NK-92 (cell line): ENCODE measurements around the gene OR8G1.
"Not testable (repeated sequence)": the region's sequence is repeated elsewhere in the genome, so short reads cannot be mapped to it uniquely, and the experiment has no call there.

ENCODE experiments used
- DNase-seq: peaks from one replicate; lab custom pipeline; 2025; ENCODE audit not compliant: unreplicated experiment; lab: John Stamatoyannopoulos, UW

The OR8G1 gene, protein sequence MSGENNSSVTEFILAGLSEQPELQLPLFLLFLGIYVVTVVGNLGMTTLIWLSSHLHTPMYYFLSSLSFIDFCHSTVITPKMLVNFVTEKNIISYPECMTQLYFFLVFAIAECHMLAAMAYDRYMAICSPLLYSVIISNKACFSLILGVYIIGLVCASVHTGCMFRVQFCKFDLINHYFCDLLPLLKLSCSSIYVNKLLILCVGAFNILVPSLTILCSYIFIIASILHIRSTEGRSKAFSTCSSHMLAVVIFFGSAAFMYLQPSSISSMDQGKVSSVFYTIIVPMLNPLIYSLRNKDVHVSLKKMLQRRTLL

DNA sequence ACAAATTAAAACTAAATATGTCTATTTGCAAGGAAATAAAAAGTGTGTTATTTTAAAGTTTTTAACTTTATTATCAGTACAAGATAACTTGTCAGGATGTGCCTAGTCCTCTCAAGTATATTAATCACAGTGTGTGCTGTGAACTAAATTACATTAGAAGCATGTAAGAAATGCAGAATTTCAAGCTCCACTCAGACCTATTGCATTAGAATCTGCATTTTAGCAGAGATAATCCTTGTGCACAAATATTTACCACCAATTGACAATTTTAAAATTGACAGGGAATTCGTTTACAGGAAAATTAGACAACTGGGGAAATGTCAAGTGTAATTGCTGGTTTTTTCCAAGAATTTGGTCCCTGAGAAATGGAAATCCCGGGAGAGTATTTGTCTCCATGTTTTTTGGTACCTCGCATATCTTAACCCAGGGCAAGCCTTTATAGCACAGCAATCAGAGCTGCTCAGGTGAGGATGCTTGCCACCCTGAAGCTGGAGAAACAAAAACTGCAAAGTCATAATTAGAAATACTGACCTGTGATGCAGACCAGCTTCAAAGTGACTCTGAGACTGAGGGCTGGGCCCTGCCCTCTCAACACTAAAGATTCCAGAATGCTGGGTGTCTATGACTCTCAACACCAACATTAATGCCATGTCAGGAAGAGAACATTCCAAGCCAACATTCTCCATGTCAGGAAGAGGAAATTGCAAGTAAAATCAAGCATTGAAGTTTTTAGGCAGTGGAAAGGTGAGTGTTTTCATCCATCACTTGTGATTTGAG, at the start of gene OR8G1:
OR8G1 (plus strand) TSS at position 475 of the 777 bp plus-strand sequence. CDS start 8,581 bp downstream, outside the sequence.
- DNase-seq, result no peak

DNA sequence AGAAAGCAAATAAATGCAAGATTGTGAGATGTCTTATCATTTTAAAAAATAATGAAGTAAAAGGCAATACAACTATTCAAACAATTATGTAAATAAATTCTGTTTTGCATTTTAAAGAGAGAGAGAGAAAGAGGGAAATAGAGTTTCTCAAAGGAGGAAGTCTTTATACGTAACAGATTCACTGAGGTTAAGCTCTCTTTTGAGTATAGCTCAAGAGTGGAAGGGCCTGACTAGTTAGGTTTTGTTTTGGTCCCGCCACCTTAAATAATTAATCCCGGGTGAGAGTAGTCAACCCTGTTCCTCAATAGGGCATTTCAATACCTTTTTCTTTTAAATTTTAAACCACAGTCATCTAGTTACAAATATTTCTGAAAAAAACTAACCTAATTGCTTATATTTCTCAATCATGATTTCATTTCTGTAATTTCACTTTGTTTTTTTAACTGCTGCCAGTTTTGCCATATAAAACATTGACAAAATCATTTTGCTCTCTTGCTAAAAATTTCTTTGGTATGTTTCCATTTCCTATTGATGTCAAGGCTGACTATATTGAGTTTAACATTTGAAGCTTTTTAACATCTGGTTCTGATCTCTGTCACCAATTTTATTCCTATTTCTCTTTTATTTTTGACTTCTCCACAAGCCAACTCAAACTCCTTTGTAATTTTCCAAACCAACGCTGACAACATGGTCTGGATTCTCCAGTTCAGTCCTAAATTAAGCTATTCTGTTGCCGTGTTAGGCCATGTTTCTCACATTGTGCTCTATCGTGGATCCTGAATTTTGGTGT, 47.5 kb upstream of the OR8G1 start:
- DNase-seq, result no peak

DNA sequence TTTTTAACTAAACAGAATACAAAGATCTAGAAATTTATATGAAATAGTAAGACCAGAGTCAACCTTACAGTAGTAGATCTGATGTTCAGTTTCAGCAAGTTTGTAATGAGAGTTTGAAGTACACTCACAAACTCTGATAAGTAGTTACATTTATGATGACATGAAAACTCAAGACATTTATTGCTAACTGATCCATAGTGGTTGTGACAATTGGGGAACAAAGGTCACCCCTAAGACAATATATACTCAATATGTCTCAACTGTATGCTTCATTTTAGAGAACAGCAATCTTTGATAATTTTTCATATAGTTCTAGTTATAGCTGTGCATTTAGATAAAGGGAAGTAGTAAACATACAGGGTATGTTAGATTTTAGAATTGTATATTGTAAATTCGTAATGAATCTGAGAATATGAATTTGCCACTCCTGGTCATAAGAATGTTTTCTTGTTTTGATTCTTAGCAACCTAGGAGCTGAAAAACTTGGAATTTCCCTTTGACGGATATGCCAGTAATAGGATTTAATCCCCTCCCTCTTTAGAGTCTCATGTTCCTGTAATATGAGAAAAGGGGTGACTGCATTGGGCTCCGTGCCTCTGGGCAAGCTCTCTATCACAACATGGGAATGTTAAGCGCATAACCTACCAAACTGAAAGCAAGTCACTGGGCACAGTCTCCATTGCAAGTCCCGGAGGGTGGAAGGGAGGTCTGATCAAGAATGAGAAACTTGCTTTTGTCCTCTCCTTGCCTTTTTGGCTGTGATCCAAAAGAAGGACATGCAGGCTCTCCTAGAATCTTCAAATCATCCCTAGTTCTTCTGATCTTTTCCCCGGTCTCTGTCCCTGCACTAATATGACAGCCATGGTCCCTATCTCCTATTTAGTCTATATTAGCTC, 46.4 kb upstream of the OR8G1 start:
- no peak for DNase-seq

DNA sequence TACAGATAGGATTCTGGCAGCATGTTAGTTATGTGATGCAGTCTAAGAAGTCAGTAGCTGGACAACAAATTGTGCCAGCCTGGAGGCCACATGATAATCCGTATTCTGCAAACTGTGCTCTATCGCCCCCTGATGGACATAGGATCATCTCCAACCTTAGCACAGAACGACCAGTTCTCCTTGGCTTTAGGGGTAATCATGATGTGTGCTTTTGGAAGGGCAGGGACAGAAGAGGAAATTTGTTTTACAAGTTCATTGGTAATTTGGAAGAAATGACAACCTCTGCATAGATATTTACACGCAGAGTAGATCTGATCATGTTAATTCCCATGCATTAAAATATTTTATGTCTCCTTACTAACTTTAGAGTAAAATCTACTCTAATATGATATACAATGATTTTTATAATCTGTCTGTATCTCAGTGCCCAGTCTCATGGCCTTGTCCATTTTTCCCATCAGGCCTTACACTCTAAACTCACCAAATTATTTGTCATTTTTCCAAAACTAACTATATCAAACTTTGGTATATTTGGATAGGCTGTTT, 45.6 kb upstream of the OR8G1 start:
- no peak for DNase-seq

DNA sequence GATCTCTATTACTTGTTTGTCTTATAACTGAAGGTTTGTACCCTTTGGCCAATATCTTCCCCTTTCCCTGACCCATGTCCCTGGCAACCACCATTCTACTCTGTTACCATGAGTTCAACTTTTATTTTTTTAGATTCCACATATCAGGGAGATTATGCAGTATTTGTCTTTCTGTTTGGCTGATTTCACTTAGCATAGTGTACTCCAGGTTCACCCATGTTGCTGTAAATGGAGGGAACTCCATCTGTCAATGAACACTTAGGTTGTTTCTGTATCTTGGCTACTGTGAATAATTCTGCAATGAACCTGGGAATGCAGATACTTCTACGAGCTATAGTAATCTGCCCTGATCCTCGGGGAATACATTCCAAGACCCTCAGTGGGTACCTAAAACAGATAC, 42.9 kb upstream of the OR8G1 start:
- DNase-seq, result no peak

DNA sequence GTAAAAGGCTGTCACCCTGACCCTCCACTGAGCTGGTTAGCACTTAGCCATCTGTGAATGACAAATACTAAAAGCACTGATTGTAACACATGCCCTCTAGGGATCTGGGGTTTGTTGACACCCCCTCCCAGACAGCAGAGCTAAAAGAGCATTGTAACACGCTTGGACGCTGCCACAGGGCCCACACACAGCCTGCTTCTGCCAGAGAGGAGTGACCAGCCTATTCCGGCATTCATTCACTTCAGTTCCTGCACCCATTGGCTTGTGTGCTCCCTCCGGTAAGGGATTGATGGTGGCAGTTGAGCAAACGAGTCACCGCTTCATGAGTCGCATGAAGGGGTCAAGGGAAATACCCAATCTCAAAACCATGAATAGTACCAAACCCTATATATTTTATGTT, 42.0 kb upstream of the OR8G1 start:
- DNase-seq, result no peak

DNA sequence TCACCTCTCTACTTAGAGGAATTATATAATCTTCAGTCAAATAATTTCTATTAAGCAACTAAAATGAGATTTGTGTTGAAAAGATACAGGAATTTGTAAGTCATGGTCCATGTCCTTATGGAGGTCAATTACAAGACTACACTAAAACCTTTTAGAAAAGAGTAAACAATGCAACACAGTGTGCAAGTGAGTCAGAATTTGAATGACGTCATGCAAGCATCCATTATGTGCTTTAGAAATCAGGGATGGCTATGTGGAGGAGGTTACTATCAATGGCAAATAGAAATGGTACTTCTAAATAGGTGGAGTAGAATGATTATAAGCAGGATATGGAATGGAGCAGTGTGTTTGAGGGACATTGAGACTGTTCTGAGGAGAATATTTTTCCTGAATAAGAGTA, 41.2 kb upstream of the OR8G1 start:
- no peak for DNase-seq

DNA sequence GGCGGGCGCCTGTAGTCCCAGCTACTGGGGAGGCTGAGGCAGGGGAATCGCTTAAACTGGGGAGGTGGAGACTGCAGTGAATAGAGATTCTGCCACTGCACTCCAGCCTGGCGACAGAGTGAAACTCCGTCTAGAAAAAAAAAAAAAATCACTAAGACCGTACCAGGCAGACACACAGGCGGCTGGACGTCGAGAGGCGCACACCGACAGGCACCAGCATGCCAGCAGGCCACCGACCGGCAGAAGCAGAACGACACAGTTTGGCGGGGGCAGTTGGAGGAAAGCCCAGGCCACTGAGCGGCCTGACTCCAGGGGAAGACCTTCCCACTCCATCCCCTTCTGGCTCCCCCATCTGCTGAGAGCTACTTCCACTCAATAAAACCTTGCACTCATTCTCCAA, 40.2 kb upstream of the OR8G1 start:
- DNase-seq, result no peak

DNA sequence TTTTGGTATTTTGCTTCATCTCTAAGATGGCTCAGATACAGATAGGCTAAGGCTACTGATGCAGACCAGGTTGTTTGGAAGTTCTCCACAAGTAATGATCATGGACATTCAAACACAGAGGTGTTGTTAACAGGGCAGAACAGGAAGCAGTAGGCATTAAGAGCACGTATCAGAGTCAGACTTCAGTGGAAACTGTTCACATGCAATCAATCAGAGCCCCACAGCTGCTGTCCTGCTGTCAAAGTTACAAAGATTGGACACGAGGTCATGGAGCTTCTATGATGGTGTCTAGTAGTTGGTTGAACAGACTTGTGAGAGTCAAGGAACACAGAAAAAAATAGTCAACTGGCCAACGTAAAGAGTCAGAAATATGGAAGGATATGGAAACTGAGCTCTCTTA, 37.9 kb upstream of the OR8G1 start:
- DNase-seq, result no peak

DNA sequence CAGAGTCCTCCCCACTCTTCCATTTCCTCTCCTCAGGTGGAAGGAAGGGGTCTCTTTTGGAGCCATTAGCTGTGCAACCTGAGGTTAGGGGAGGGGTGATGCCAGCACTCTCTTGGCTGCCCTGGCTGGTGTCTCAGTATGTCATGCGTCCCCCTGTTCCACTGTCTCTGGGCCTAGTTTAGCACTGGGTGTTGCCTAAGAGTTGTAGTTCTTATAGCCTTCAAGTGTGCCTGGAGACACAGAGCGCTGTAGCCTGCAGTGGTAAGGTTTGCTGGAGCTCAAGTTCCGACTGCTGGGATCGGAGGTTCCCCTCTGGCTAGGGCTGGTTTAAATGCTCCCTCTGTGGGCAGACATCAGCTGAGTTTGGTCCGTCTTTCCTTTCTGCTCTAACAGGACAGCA, 36.9 kb upstream of the OR8G1 start:
- DNase-seq, result no peak

DNA sequence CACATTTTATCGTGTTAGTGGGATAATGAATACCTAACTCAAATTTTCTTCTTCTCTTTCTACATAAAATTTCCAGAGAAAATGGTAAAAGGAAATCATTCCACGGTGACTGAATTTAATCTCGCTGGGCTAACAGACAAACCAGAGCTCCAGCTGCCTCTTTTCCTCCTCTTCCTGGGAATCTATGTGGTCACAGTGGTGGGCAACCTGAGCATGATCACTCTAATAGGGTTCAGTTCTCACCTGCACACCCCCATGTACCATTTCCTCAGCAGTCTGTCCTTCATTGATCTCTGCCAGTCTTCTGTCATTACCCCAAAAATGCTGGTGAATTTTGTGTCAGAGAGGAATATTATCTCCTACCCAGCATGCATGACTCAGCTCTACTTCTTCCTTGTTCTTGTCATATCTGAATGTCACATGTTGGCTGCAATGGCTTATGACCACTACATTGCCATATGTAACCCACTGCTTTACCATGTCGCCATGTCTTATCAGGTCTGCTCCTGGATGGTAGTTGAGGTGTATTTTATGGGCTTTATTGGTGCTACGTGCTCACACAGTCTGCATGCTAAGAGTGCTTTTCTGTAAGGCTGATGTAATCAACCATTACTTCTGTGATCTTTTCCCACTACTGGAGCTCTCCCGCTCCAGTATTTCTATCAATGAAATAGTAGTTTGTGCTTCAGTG, 33.6 kb upstream of the OR8G1 start:
- no peak for DNase-seq

DNA sequence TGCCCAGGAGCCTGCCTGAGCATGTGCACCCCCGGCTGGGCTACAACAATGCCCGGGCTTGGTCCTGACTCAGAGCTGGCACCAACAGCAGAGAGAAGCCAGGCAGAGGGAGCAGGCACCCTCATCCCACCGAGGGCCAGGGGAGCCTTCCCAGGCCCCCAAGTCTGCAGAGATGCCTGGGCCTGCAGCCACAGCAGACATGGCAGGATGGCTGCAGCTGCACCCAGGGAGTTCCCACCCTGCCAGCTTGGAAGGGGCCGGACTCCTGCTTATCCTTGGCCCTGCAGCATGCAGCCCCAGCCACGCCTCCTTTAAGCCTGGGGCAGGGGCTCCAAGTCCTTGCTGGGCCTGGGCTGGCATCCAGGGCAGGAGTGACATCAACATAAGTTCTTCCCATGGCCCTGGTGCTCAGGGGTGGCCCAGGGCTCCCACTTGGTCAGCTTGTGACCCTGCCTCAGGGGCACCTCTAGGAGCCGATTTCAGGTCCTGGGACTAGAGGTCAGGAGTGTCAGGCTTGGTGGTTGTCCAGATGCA, 31.0 kb upstream of the OR8G1 start:
- DNase-seq, result no peak

DNA sequence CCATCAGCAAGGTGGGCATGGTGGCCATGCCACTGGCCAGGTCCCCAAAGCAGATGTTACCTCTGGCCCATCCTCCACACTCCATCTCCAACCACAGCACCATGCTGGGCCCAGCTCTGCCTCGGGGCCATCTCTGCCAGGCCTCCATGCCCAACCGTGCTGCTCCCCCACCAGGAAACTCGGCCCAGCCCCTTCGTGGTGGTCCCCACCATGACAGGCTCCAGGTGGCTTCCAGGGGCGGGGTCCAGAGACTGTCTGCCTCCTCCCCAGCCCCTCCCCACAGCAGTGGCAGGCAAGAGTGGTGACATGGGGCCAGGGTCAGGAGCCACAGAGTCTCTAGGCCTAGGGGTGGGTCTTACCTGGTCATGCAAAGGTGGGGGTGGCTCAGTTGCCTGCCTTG, 30.5 kb upstream of the OR8G1 start:
- no peak for DNase-seq

DNA sequence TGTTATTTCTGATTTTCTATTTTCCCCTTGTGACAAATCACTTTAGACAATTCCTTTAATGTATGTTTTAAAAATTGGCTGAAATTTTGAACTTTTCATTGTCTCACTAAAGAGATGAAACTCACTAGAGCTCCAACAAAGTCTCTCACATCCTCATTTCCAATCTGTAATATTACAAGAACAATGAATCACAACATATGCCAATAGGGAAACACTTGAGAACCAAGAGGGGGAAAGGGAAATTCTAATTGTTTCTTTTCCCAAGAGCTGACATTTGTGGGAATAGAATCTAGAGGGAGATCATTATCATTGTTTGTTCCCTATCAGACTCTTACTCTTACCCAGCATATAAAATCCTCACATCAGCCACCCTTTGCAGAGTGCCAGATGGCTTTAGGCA, 29.6 kb upstream of the OR8G1 start:
- DNase-seq, result no peak

DNA sequence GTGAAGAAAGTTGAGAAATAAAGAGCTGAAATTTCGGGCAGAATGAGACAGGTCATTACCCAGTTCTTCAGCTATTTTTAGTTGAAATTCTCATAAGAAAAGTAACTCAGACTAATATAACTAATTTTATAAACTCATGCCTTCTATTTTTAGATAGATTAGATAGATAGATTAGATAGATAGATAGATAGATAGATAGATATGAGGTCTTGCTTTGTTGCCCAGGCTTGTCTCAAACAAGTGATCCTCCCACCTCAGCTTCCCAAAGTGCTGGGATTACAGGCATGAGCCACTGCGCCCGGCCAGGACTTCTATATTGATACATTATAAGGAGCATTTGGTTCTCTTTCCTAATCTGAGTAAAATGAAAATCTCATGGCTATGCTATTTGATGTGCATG, 26.9 kb upstream of the OR8G1 start:
- DNase-seq, result no peak

DNA sequence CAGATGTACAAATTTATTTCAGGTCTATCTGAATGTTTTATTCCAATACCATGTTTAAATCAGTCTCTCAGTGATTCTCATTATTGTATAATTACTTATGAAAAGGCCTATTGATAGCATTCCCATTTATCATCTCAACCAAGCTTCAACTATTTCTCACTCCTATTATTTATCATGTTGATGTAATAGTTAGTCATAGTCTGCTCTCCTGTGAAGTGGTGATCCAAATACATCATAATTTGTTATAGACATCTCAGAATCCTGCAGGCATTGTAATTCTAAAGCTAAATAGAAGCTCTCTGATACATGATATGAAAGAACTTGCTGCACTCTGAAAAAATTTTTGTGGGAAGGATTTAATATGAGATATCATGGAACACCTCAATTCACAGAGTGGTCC, 21.8 kb upstream of the OR8G1 start:
- no peak for DNase-seq

DNA sequence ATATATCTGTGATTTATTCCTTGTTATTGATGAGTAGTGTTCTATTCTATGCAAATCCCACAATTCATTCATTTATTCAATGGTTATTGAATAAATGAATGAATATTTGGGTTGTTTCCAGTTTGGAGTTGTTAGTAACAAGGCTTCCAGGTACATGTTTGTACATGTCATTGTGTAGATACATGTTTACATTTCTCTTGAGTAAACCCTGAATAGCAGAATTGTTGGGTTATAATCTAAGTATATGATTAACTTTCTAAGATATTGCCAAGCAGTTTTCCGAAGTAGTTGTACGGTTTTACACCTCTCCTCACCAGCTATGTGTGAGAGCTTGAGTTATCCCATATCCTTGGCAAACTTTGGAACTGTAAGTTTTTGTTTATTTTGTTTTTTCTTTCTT, 18.5 kb upstream of the OR8G1 start:
- DNase-seq, result no peak

DNA sequence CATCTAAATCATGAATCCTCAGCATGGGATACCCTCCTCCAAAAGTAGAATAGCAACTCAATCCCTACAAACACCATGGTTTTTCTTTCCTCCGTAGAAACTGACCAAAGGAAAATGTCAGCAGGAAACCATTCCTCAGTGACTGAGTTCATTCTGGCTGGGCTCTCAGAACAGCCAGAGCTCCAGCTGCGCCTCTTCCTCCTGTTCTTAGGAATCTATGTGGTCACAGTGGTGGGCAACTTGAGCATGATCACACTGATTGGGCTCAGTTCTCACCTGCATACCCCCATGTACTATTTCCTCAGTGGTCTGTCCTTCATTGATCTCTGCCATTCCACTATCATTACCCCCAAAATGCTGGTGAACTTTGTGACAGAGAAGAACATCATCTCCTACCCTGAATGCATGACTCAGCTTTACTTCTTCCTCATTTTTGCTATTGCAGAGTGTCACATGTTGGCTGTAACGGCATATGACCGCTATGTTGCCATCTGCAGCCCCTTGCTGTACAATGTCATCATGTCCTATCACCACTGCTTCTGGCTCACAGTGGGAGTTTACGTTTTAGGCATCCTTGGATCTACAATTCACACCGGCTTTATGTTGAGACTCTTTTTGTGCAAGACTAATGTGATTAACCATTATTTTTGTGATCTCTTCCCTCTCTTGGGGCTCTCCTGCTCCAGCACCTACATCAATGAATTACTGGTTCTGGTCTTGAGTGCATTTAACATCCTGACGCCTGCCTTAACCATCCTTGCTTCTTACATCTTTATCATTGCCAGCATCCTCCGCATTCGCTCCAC, 16.1 kb upstream of the OR8G1 start:
- not testable (repeated sequence) for DNase-seq

DNA sequence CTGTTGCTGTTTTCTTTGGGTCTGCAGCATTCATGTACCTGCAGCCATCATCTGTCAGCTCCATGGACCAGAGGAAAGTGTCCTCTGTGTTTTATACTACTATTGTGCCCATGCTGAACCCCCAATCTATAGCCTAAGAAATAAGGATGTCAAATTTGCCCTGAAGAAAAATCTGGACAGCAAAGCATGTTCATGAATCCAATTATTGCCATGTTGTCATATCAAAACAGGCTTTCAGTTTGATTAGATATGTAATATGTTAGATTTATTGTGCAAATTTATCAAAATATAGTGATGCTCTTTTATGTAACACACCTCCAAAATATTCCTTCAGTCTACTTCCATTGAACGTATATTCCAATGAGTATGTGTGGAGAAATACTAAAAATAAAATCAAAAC, 15.4 kb upstream of the OR8G1 start:
- DNase-seq, result no peak
